K562 (cell line): Measurements from ENCODE around the gene ROBO1. TPM values are rescaled to one million over a fixed set of nuclear protein-coding genes. Genes with fewer than 3 reads are reported as not detected.

Experiments used
- ATAC-seq: fragments of 200-7000 bp; cut with Tn5 transposase; 3 replicates; pipeline ENCODE4 v1.9.1; 2020; ENCODE audit warnings: moderate library complexity
- BruUV-seq: library from RNA; stranded (reverse); fragments of 400-500 nt; replicated peaks from 2 replicates; lab custom pipeline; 2021; lab: Mats Ljungman, UMichigan
- CTCF ChIA-PET: fragments of 300-600 bp; formaldehyde crosslinking; extraction: SDS; loops from one replicate; lab custom pipeline; 2021; ENCODE audit warnings: low intra/inter-chr PET ratio; lab: Yijun Ruan, JAX
- POLR2A ChIA-PET: fragments of 300-600, 350-650 bp; sonication (Branson Sonifier 250); formaldehyde crosslinking; extraction: SDS; loops from one replicate; lab custom pipeline; 2021; ENCODE audit warnings: antibody characterized with exemption, inconsistent platforms; lab: Yijun Ruan, JAX
- DNase-seq, 4 experiments: peaks; one replicate each; pipeline versions ENCODE4 v3.0.0 to v3.0.0-alpha.2; 2011 to 2018; ENCODE audit warnings: low spot score in 3 of 4, mixed read lengths in 3 of 4; ENCODE audit errors: extremely low read depth in 1 of 4
- FAIRE-seq: peaks from 2 replicates; lab custom pipeline; 2011; peaks lifted over from hg19 to GRCh38; lab: Jason Lieb, UNC
- H2AFZ ChIP-seq: 2 replicates; pipeline ENCODE4 v1.6.0; 2011; ENCODE audit warnings: low read depth, low read length, control low read depth, inconsistent platforms
- H3K27ac ChIP-seq: fragments of 200-600 bp; 3 replicates; pipeline ENCODE4 v1.8.0; 2011; ENCODE audit warnings: low read depth, mild to moderate bottlenecking, control low read depth, inconsistent platforms, low read length, moderate library complexity, mixed read lengths; ENCODE audit errors: extremely low read depth
- H3K27me3 ChIP-seq, 2 experiments: fragments of 300-600 bp in 1 of 2; 2 replicates in 1 of 2; 3 replicates in 1 of 2; pipeline versions ENCODE4 v1.6.0 to v1.8.0; 2011; ENCODE audit warnings: inconsistent platforms in 2 of 2, low read length in 2 of 2, mild to moderate bottlenecking in 1 of 2, mixed read lengths in 1 of 2, moderate library complexity in 1 of 2; ENCODE audit not compliant: control insufficient read depth in 2 of 2, insufficient read depth in 2 of 2
- H3K36me3 ChIP-seq: fragments of 300-600 bp; 3 replicates; pipeline ENCODE4 v1.8.0; 2011; ENCODE audit warnings: mild to moderate bottlenecking, low read length, inconsistent platforms; ENCODE audit not compliant: control insufficient read depth, insufficient read depth
- H3K4me1 ChIP-seq, 2 experiments: fragments of 200-600 bp in 1 of 2; replicated peaks in 1 of 2; 2 replicates in 1 of 2; 3 replicates in 1 of 2; pipeline versions ENCODE4 v1.5.1 to v1.8.0; 2011; ENCODE audit warnings: inconsistent platforms in 2 of 2, low read length in 2 of 2, mild to moderate bottlenecking in 1 of 2, mixed read lengths in 1 of 2, moderate library complexity in 1 of 2; ENCODE audit not compliant: control insufficient read depth in 2 of 2, insufficient read depth in 2 of 2
- H3K4me2 ChIP-seq: 2 replicates; pipeline ENCODE4 v1.6.1; 2011; ENCODE audit warnings: low read length, control low read depth, inconsistent platforms, mixed read lengths; ENCODE audit not compliant: insufficient read depth
- H3K4me3 ChIP-seq: fragments of 200-600 bp; sonication (generic), shearing (Covaris generic); 2 replicates; pipeline ENCODE4 v1.5.1; 2016; ENCODE audit warnings: control low read depth, inconsistent platforms
- H3K79me2 ChIP-seq: fragments of 200-600 bp; 3 replicates; pipeline ENCODE4 v1.8.0; 2011; ENCODE audit warnings: low read length, inconsistent platforms; ENCODE audit not compliant: control insufficient read depth, insufficient read depth
- H3K9ac ChIP-seq, 2 experiments: 2 replicates each; pipeline versions ENCODE4 v1.6.0 to v1.6.1; 2011; ENCODE audit warnings: low read depth in 2 of 2, low read length in 2 of 2, control low read depth in 1 of 2, inconsistent platforms in 1 of 2, mild to moderate bottlenecking in 1 of 2, mixed read lengths in 1 of 2; ENCODE audit not compliant: insufficient read depth in 1 of 2
- H3K9me1 ChIP-seq: one replicate; pipeline ENCODE4 v1.6.0; 2011; ENCODE audit warnings: inconsistent platforms, mild to moderate bottlenecking, low read length, moderate library complexity; ENCODE audit not compliant: control insufficient read depth, insufficient read depth
- H3K9me3 ChIP-seq: replicated peaks from 2 replicates; pipeline ENCODE4 v1.5.1; 2011; ENCODE audit warnings: low read depth, low read length, inconsistent platforms; ENCODE audit not compliant: control insufficient read depth, insufficient read depth
- H4K20me1 ChIP-seq: replicated peaks from 2 replicates; pipeline ENCODE4 v1.6.1; 2011; ENCODE audit warnings: low read length, inconsistent platforms, mixed read lengths; ENCODE audit not compliant: control insufficient read depth, insufficient read depth
- ATF1 ChIP-seq, 2 experiments: fragments of 450-650 bp in 1 of 2; IDR thresholded peaks; 2 replicates each; pipeline ENCODE4 v1.6.1; 2016; ENCODE audit warnings: missing compliant biosample characterization in 1 of 2, missing genetic modification characterization in 1 of 2
- CBX8 ChIP-seq: fragments of 200-600 bp; sonication (generic); IDR thresholded peaks from 2 replicates; pipeline ENCODE4 v1.6.1; 2012; ENCODE audit warnings: borderline replicate concordance, mixed run types, low read depth, mild to moderate bottlenecking, moderate library complexity, mixed read lengths, low read length, control low read depth, inconsistent platforms; ENCODE audit not compliant: poor library complexity, severe bottlenecking; ENCODE audit errors: extremely low read depth
- CREB1 ChIP-seq, 2 experiments: sonication (generic) in 1 of 2; formaldehyde crosslinking in 1 of 2; IDR thresholded peaks; 2 replicates each; pipeline versions ENCODE4 v1.6.1 to v1.8.0; 2012 to 2022; ENCODE audit warnings: inconsistent platforms in 1 of 2, mild to moderate bottlenecking in 1 of 2, missing genetic modification reagents in 1 of 2, moderate library complexity in 1 of 2
- ESRRA ChIP-seq: fragments of 450-650 bp; IDR thresholded peaks from 2 replicates; pipeline ENCODE4 v1.6.1; 2014; ENCODE audit warnings: low read depth, mild to moderate bottlenecking, moderate library complexity, borderline replicate concordance
- GATAD2B ChIP-seq: fragments of 450-650 bp; IDR thresholded peaks from 2 replicates; pipeline ENCODE4 v1.6.1; 2017; ENCODE audit warnings: mild to moderate bottlenecking, borderline replicate concordance
- HNRNPLL ChIP-seq: fragments of 200-400 bp; formaldehyde crosslinking; IDR thresholded peaks from 2 replicates; pipeline ENCODE4 v1.6.1; 2017; ENCODE audit warnings: low read length, low read depth, mild to moderate bottlenecking; ENCODE audit not compliant: poor library complexity, severe bottlenecking
- PHF21A ChIP-seq: fragments of 450-650 bp; IDR thresholded peaks from 2 replicates; pipeline ENCODE4 v1.6.1; 2017; ENCODE audit warnings: low read depth, borderline replicate concordance
- POLR2A ChIP-seq: fragments of 450-650 bp; conservative IDR thresholded peaks from 2 replicates; pipeline ENCODE4 v1.6.1; 2016
- SMARCB1 ChIP-seq: IDR thresholded peaks from 2 replicates; pipeline ENCODE4 v1.6.1; 2011; ENCODE audit warnings: improper control_type of control experiment, low read depth; ENCODE audit not compliant: insufficient read length
- SPI1 ChIP-seq: IDR thresholded peaks from 2 replicates; pipeline ENCODE4 v1.6.1; 2011; ENCODE audit warnings: low read depth, low read length, control low read depth, borderline replicate concordance
- TAL1 ChIP-seq: fragments of 450-650 bp; IDR thresholded peaks from 2 replicates; pipeline ENCODE4 v1.6.1; 2016; ENCODE audit warnings: mild to moderate bottlenecking
- ZC3H11A ChIP-seq: IDR thresholded peaks from 2 replicates; pipeline ENCODE4 v1.6.1; 2012; ENCODE audit warnings: low read depth, low read length, improper control_type of control experiment
- ZEB2 ChIP-seq: fragments of 450-650 bp; IDR thresholded peaks from 2 replicates; pipeline ENCODE4 v1.6.1; 2016
- ZNF436 ChIP-seq: fragments of 250-450, 450-650 bp; sonication (Bioruptor Pico); formaldehyde crosslinking; IDR thresholded peaks from 2 replicates; pipeline ENCODE4 v1.7.0; 2020; ENCODE audit warnings: mild to moderate bottlenecking
- ZNF717 ChIP-seq: fragments of 250-450 bp; sonication (Bioruptor Pico); IDR thresholded peaks from 2 replicates; pipeline ENCODE4 v1.5.0; 2021
- WGBS: fragments of 100-300 bp; shearing (Covaris generic); methylation state at CpG from one replicate; pipeline ENCODE4 v1.1.6; 2016; ENCODE audit warnings: low coverage, mixed read lengths; ENCODE audit not compliant: insufficient coverage; ENCODE audit errors: missing lambda C conversion rate; 5-methylcytosine and 5-hydroxymethylcytosine counted together
- in situ Hi-C: fragments of 300-500 bp; cut with MboI; formaldehyde crosslinking; loops from 4 replicates; pipeline ENCODE4 v1.15.0; 2018; ENCODE audit warnings: inconsistent platforms, mixed read lengths
- intact Hi-C: fragments of 100-400 bp; cut with micrococcal nuclease; formaldehyde crosslinking; loops from 2 replicates; pipeline ENCODE4 v1.14.2; 2022
- polyA plus RNA-seq, 8 experiments: library from polyadenylated mRNA; depleted of rRNA in 4 of 8; stranded (reverse) in 5 of 8; unstranded in 3 of 8; fragments of >200 nt; fragmentation: Nextera tagmentation in 2 of 8; fragmentation: Illumina TruSeq in 1 of 8; extraction: Ambion mirVana in 2 of 8; extraction: Trizol in 1 of 8; gene quantifications; 2 replicates each; pipeline versions ENCODE4 v1.2.1 to v1.2.3, GENCODE V29; 2011 to 2014; ENCODE audit warnings: inconsistent platforms in 1 of 8, missing spikeins in 1 of 8
- total RNA-seq, 7 experiments: library from RNA; depleted of rRNA in 6 of 7; stranded (reverse); fragments of >200 nt in 6 of 7; fragmentation: Illumina TruSeq in 2 of 7; extraction: Trizol in 2 of 7; gene quantifications; 2 replicates each; pipeline versions ENCODE4 v1.2.1 to v1.2.3, GENCODE V29; 2011 to 2021; ENCODE audit warnings: low replicate concordance in 1 of 7
- TF ChIP-seq, protein P1 (sequence below): IDR thresholded peaks from 2 replicates; pipeline ENCODE4 v1.6.1; 2012; ENCODE audit warnings: low read depth, low read length, improper control_type of control experiment, borderline replicate concordance
- TF ChIP-seq, protein P2 (sequence below): sonication (generic); formaldehyde crosslinking; IDR thresholded peaks from 2 replicates; pipeline ENCODE4 v1.8.0; 2022; ENCODE audit warnings: missing genetic modification reagents, mild to moderate bottlenecking, borderline replicate concordance
- TF ChIP-seq, protein P3 (sequence below): fragments of 450-650 bp; formaldehyde crosslinking; IDR thresholded peaks from 2 replicates; pipeline ENCODE4 v1.4.0; 2022; ENCODE audit warnings: missing genetic modification characterization

ROBO1 gene
- total and polyA plus RNA-seq, 9 of the 15 experiments (the other 6 are each of a cell fraction or from before 2014, with no cell fraction given), result 0.01 to 0.53 (median 0.17) TPM; not detected in 5

DNA sequence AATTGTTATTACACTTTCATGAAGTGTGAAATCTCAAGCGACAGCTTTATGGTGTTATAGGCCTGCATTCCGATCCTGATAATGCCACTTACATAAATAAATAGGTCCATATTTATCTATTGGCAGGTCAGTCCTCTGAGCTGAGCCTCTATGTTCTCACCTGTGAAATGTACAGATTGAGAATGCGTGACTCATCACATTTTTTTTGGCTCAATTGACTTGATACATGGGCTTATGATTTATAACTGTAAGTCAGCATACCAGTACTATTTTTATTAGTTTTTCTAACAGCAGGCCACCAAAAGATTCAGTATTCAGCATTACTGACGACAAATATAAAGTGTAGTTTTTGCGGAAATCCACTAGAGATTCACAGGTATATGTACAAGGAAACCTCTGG lies 344.4 kb downstream of the ROBO1 start (continued):
- no peak for TF ChIP-seq ZNF717 (CRISPR knock-in tag)
- no peak for TF ChIP-seq ESRRA

DNA sequence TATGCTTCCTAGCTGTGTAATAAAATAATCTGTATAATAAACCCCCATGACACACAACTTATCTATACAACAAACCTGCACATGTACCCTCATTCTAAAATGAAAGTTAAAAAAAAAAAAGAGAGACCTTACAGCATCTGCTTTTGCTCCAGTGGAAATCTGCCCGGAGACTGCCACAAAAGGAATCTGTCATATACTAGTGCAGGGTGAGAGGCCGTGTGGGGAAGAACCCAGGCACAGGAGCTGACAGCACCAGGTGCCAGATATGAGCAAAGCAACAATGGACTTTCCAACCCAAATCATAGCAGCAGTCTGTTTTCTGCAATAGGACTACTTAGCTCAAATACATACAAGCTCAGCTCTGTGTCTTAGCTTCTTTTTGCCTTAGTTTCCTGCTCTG lies 346.5 kb downstream of the ROBO1 start:
- ChIA-PET CTCF (no interaction called here), POLR2A (no interaction called here)
- Histone ChIP-seq H3K4me2 (no peak overlapping the region), H3K36me3 (no peaks in the 10 kb centered on the region), H3K4me3 (no peak overlapping the region), H4K20me1 (no peaks in the 10 kb centered on the region), H3K9ac (no peak overlapping the region), H3K79me2 (no peaks in the 10 kb centered on the region), H2AFZ (no peak overlapping the region), H3K27ac (no peak overlapping the region), H3K9me1 (no peaks in the 10 kb centered on the region), H3K9me3 (no peaks in the 10 kb centered on the region), H3K4me1 (no peaks in the 10 kb centered on the region), H3K27me3 (no peaks in the 10 kb centered on the region)
- ATAC-seq (no peak), FAIRE-seq (no peak), DNase-seq (no peak)
- in situ Hi-C loops, result no loop called here
- 5% methylated on average over 2 of the region's 2 CpGs for WGBS
- no TSS peak for BruUV-seq
- intact Hi-C loops, result no loop called here
- TF ChIP-seq GATAD2B, result no peak
- TF ChIP-seq ZC3H11A, result no peak
- no peak for TF ChIP-seq TAL1
- TF ChIP-seq PHF21A, result no peak
- TF ChIP-seq, protein P1, sequence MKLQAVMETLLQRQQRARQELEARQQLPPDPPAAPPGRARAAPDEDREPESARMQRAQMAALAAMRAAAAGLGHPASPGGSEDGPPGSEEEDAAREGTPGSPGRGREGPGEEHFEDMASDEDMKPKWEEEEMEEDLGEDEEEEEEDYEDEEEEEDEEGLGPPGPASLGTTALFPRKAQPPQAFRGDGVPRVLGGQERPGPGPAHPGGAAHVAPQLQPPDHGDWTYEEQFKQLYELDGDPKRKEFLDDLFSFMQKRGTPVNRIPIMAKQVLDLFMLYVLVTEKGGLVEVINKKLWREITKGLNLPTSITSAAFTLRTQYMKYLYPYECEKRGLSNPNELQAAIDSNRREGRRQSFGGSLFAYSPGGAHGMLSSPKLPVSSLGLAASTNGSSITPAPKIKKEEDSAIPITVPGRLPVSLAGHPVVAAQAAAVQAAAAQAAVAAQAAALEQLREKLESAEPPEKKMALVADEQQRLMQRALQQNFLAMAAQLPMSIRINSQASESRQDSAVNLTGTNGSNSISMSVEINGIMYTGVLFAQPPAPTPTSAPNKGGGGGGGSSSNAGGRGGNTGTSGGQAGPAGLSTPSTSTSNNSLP, result no peak
- TF ChIP-seq ATF1 (CRISPR knock-in tag; IDR thresholded peaks at IDR 0.05), result no peak
- no peak for TF ChIP-seq ATF1 (tag; IDR thresholded peaks at IDR 0.05)
- TF ChIP-seq, protein P2, sequence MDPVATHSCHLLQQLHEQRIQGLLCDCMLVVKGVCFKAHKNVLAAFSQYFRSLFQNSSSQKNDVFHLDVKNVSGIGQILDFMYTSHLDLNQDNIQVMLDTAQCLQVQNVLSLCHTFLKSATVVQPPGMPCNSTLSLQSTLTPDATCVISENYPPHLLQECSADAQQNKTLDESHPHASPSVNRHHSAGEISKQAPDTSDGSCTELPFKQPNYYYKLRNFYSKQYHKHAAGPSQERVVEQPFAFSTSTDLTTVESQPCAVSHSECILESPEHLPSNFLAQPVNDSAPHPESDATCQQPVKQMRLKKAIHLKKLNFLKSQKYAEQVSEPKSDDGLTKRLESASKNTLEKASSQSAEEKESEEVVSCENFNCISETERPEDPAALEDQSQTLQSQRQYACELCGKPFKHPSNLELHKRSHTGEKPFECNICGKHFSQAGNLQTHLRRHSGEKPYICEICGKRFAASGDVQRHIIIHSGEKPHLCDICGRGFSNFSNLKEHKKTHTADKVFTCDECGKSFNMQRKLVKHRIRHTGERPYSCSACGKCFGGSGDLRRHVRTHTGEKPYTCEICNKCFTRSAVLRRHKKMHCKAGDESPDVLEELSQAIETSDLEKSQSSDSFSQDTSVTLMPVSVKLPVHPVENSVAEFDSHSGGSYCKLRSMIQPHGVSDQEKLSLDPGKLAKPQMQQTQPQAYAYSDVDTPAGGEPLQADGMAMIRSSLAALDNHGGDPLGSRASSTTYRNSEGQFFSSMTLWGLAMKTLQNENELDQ (CRISPR knock-in tag), result no peak
- TF ChIP-seq, protein P3, sequence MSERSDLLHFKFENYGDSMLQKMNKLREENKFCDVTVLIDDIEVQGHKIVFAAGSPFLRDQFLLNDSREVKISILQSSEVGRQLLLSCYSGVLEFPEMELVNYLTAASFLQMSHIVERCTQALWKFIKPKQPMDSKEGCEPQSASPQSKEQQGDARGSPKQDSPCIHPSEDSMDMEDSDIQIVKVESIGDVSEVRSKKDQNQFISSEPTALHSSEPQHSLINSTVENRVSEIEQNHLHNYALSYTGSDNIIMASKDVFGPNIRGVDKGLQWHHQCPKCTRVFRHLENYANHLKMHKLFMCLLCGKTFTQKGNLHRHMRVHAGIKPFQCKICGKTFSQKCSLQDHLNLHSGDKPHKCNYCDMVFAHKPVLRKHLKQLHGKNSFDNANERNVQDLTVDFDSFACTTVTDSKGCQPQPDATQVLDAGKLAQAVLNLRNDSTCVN (CRISPR knock-in tag), result no peak
- TF ChIP-seq ZEB2, result no peak
- TF ChIP-seq SPI1, result no peak
- TF ChIP-seq HNRNPLL, result no peak
- TF ChIP-seq CBX8, result no peak
- TF ChIP-seq SMARCB1, result no peak
- no peak for TF ChIP-seq POLR2A
- TF ChIP-seq CREB1 (IDR thresholded peaks at IDR 0.05), result no peak
- no peak for TF ChIP-seq CREB1 (CRISPR knock-in tag; IDR thresholded peaks at IDR 0.05)
- no peak for TF ChIP-seq ZNF436 (CRISPR knock-in tag)
